Type B pancreatic cell (in vitro differentiated cells): ENCODE data around the gene HLA-DMB. TPM values are rescaled to one million over a fixed set of nuclear protein-coding genes. Genes with fewer than 3 reads are reported as not detected.

ENCODE experiments used
- DNase-seq: peaks from one replicate; pipeline ENCODE4 v3.0.0; 2021; ENCODE audit warnings: mixed read lengths; ENCODE audit not compliant: unreplicated experiment; ENCODE audit errors: extremely low spot score
- H3K27ac Mint-ChIP-seq: 2 replicates; pipeline ENCODE4 v1.8.0; 2021; ENCODE audit warnings: mild to moderate bottlenecking, mixed read lengths
- H3K27me3 Mint-ChIP-seq: 2 replicates; pipeline ENCODE4 v1.8.0; 2021; ENCODE audit warnings: mixed read lengths
- H3K36me3 Mint-ChIP-seq: 2 replicates; pipeline ENCODE4 v1.8.0; 2021; ENCODE audit warnings: mixed read lengths
- H3K4me1 Mint-ChIP-seq: one replicate; pipeline ENCODE4 v1.8.0; 2021; ENCODE audit warnings: mixed read lengths; ENCODE audit not compliant: unreplicated experiment
- H3K4me3 Mint-ChIP-seq: 2 replicates; pipeline ENCODE4 v1.8.0; 2021; ENCODE audit warnings: mild to moderate bottlenecking, mixed read lengths
- H3K9me3 Mint-ChIP-seq: 2 replicates; pipeline ENCODE4 v1.8.0; 2021; ENCODE audit warnings: mixed read lengths
- total RNA-seq: library from RNA; stranded (reverse); gene quantifications from 2 replicates; pipeline ENCODE4 v1.2.1, GENCODE V29; 2021; ENCODE audit warnings: low replicate concordance
- TF ChIP-seq, protein P1 (sequence below): fragments of 200-600 bp; sonication (generic); conservative IDR thresholded peaks from 2 replicates; pipeline ENCODE4 v1.5.0; 2021; ENCODE audit warnings: antibody characterized with exemption, mild to moderate bottlenecking

HLA-DMB gene
- total RNA-seq, 1 donor from 2014 or later = 0.80 TPM

DNA sequence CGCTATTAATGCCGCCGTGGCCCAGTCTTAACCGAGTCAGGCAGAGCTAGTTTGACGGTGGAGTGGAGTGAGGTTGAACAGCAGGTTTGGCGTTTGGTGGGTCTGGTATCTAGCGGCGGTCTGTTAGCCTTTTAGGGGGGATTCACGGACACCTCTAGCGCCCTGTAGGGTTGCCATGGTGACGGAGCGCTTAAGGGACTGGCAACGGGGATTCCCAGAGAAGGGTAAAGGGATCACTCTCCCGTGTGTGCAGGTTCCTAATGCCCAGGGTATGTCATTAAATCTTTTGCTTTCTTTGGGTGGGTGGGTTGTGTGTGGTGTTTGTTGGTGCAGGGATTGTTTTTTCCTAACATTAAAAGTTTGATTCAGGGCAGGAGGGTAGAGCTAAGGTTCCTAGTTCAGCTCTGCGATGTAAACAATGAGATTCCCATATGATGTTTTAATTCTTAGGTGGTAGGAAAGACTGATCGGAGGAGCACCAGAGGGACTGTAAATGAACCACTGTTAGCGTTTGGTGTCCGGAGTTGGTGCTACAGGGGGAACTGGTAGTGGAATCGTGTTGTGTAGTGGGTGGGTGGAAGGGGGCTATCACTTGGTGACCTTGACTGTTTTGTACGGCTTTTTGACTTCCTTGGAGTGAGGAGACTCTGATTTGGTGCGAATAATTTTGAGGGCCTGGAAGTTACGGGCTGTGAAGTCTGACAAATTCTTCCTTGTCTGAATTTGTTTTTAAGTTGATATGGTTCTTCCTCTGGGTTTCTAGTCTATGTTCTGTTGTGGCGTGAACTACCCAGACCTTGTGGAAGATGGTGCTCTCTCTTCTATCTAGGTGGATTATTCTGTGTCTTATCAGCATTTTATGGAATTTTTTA is 32.6 kb upstream of the HLA-DMB start:
- TF ChIP-seq, protein P1, sequence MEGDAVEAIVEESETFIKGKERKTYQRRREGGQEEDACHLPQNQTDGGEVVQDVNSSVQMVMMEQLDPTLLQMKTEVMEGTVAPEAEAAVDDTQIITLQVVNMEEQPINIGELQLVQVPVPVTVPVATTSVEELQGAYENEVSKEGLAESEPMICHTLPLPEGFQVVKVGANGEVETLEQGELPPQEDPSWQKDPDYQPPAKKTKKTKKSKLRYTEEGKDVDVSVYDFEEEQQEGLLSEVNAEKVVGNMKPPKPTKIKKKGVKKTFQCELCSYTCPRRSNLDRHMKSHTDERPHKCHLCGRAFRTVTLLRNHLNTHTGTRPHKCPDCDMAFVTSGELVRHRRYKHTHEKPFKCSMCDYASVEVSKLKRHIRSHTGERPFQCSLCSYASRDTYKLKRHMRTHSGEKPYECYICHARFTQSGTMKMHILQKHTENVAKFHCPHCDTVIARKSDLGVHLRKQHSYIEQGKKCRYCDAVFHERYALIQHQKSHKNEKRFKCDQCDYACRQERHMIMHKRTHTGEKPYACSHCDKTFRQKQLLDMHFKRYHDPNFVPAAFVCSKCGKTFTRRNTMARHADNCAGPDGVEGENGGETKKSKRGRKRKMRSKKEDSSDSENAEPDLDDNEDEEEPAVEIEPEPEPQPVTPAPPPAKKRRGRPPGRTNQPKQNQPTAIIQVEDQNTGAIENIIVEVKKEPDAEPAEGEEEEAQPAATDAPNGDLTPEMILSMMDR = no peak
- H3K4me1 Mint-ChIP-seq = peaks cover 21% of the 10 kb centered on the region
- peaks cover 3% of the 10 kb centered on the region for H3K27me3 Mint-ChIP-seq
- no peak for DNase-seq
- H3K36me3 Mint-ChIP-seq = peaks cover 64% of the 10 kb centered on the region
- H3K4me3 Mint-ChIP-seq = peak overlapping the region; percentile 95
- H3K9me3 Mint-ChIP-seq = no peaks in the 10 kb centered on the region
- H3K27ac Mint-ChIP-seq = peak overlapping the region; percentile 98

DNA sequence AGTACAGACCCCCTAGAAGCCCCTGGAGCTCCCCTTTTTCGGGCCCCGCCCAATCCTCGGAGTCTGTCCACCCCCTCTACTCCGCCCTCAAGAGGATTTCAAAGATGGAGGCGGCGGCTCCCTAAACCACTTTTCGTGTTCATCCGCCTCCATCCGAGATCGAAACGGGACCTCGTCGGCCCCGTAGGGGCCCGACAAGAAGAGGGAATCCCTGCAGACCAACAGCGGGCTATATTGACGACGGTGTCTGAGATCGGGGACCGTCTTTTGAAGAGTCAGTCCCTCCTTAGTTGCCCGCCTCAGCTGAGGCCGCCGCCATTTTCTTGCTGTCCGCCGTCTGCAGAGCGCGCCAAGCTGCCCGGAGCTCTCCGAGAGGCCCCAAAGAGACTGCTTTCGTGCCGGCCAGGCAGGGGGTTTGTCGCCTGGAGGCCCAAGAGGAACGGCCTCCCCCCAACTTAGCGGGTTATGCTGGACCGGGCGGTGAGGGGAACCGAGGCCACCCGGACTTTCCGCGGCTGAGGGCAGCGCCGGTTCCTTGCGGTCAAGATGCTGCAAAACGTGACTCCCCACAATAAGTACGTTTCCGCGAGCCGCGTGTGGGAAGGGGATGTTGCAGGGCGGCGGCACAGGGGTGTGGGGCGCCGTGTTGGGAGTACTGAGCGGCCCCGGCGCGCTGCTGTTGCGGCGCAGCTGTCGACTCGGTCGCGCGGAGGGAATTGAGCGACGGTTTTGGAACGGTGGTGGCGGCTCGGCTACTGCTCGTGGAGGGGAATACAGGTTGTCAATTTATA is 31.7 kb upstream of the HLA-DMB start:
- Mint-ChIP-seq H3K27me3 (peaks cover 3% of the 10 kb centered on the region), H3K9me3 (no peaks in the 10 kb centered on the region), H3K4me1 (peaks cover 21% of the 10 kb centered on the region), H3K36me3 (peaks cover 56% of the 10 kb centered on the region), H3K27ac (peak overlapping the region; percentile 98), H3K4me3 (peak overlapping the region; percentile 95)
- DNase-seq = no peak
- TF ChIP-seq, protein P1 = no peak

DNA sequence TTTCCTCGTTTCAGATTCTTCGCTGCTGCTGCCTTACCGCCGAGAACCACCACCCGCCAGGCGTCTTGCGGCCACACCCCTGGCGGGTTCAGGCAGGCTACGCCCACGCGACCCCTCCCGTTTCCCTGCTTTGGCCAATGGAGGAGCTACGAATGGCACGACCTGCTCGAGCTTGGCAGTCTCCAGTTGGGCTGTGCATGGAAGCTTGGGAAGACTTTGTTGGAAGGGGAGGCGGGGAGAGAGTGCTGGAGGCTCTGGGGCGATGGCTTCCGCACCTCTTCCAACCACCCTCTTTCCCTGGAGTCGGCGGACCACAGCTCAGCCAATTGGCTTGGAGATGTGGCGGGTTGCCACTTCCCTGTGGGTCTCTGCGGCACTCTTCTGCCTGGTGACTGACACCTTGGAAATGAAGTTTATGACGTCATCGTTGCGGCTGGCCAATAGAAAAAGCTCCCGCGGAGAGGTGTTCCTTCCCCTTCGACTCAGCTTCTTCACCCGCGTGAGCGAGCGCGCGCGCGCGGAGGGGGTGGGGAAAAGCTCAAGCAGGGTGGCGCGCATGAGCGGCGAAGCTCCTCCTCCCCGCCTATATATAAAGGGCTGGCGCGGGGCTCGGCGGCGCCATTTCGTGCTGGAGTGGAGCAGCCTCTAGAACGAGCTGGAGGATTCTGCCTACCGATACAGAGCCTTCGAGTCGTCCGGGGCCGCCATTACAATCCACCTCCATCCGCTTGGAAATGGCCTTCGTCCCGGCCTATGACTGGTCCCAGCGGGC is 30.9 kb upstream of the HLA-DMB start:
- H3K4me1 Mint-ChIP-seq = peaks cover 25% of the 10 kb centered on the region
- H3K27ac Mint-ChIP-seq = peak overlapping the region; percentile 98
- DNase-seq = peak; percentile 100
- H3K9me3 Mint-ChIP-seq = no peaks in the 10 kb centered on the region
- TF ChIP-seq, protein P1 = peak; percentile 35
- peak overlapping the region; percentile 95 for H3K4me3 Mint-ChIP-seq
- H3K36me3 Mint-ChIP-seq = peaks cover 49% of the 10 kb centered on the region
- H3K27me3 Mint-ChIP-seq = peaks cover 3% of the 10 kb centered on the region

DNA sequence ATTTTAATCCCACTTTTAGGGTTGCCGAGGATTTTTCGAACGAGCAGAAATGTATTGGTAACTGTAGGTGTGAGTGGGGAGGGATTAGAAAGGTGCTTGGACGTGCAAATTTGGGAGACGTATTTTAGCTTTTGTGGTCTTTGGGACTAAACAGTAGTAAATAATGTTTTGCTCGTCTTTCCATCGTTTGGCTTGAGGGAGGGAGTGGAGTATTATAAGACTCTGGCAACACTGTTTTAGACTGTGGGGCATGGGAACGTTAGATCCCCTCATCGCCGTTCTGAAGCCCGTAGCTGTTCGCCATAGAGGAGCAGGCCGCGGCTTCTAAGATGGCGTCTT is 30.4 kb upstream of the HLA-DMB start:
- H3K4me3 Mint-ChIP-seq = peak overlapping the region; percentile 95
- peaks cover 24% of the 10 kb centered on the region for H3K4me1 Mint-ChIP-seq
- no peaks in the 10 kb centered on the region for H3K9me3 Mint-ChIP-seq
- peaks cover 3% of the 10 kb centered on the region for H3K27me3 Mint-ChIP-seq
- peaks cover 44% of the 10 kb centered on the region for H3K36me3 Mint-ChIP-seq
- no peak for DNase-seq
- TF ChIP-seq, protein P1 = no peak
- peak overlapping the region; percentile 98 for H3K27ac Mint-ChIP-seq

DNA sequence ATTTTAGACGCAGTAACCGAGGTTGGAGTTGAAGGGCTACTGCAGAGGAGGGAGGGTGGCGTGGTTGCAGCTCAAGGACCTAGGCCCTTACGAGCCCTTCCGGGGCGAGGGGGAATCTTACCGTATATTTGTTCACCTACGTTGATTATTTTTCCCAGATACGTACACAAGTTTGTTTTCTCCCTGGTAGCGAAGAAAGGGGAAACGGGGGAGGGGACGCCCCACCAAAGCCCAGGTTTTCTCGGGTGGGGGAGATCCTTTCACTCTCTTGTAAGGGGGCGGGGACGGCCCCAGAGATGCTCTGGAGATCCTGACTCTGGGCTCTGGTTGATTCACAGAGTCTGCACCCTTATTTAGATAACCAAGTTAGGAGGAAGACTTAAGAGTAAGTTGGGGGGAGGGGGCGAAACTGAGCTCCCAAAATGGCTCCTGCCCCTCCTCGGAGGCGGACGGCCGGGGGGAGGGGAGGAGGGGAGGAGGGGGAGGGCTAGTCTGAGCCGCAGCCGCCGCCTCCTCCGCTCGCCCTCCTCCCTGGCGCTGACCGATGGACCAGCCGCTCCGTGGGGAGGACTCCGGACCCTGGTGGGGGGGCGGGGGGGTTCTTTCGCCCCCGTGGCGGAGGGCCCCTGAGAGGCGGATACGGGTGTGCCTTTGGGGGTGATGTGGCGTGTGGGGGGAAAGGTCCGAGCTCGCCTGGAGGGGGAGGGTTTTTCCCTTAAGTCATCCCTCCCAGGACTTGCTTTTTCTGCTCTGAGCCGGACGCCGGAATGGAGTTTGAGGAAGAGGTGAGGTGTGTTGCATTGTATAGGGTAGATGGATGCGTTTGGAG is 29.8 kb upstream of the HLA-DMB start:
- peak; percentile 86 for DNase-seq
- Mint-ChIP-seq H3K4me1 (peaks cover 22% of the 10 kb centered on the region), H3K9me3 (no peaks in the 10 kb centered on the region), H3K27me3 (peaks cover 3% of the 10 kb centered on the region), H3K27ac (peak overlapping the region; percentile 98), H3K4me3 (peak overlapping the region; percentile 96), H3K36me3 (peaks cover 38% of the 10 kb centered on the region)
- TF ChIP-seq, protein P1 = no peak
